HG03558 (cell line): ENCODE data around the gene ATP1A2.
"Not testable (repeated sequence)": the region's sequence is repeated elsewhere in the genome, so short reads cannot be mapped to it uniquely, and the experiment has no call there.

Source experiments
- ATAC-seq: cut with Tn5 transposase; IDR thresholded peaks from one replicate; pipeline ENCODE4 v1.9.1; 2021; ENCODE audit warnings: moderate number of reproducible peaks; ENCODE audit not compliant: unreplicated experiment; ENCODE audit errors: extremely low read depth

The ATP1A2 gene

DNA sequence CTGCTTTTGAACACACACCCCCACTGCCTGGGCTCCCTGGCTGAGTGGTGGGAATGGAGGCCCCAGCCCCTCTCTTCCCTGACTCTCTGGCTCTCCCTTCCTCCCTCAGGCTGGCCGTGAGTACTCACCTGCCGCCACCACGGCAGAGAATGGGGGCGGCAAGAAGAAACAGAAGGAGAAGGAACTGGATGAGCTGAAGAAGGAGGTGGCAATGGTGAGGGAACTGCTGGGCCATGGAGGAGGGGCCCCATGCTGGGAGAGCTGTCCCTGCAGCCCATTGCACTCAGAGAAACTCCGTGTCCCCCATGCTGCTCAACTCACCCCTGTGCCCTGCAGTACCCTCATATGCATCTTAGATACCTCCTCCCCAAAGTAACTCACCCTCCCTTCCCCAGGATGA is 5.2 kb downstream of the ATP1A2 start:
- no peak for ATAC-seq

DNA sequence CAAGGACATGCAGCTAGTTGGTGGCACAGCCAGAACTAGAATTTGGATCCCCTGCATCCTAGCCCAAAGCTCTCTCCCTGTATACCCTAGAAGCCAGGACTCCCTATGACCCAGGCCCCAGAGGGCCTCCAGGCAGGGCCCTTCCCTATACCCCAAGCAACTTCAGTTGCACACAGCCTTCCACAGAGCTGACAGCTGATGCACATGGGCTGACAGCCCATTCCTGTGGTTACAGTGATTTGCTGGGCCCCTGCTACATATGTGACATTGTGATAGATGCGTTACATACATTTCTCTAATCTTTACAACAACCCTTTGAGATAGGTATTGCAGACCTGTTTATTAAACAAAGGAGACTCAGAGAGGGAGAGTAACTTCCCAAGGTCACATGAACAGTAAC is 5.8 kb downstream of the ATP1A2 start:
- no peak for ATAC-seq

DNA sequence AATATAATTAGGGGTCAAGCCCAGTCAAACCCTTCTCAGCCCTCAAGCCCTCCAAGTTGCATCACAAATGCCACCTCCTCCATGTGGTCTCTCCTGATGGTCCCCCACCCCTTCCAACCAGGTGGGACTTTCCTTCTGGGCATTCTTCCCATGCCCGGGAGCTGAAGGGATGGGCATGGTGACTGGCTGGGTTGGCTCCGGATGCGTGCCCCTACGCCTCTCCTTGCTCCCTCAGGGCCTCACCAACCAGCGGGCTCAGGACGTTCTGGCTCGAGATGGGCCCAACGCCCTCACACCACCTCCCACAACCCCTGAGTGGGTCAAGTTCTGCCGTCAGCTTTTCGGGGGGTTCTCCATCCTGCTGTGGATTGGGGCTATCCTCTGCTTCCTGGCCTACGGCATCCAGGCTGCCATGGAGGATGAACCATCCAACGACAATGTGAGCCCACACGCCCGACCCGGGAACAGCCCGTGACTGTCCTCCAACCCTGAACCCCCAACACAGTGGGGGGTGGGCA is 7.5 kb downstream of the ATP1A2 start:
- no peak for ATAC-seq

DNA sequence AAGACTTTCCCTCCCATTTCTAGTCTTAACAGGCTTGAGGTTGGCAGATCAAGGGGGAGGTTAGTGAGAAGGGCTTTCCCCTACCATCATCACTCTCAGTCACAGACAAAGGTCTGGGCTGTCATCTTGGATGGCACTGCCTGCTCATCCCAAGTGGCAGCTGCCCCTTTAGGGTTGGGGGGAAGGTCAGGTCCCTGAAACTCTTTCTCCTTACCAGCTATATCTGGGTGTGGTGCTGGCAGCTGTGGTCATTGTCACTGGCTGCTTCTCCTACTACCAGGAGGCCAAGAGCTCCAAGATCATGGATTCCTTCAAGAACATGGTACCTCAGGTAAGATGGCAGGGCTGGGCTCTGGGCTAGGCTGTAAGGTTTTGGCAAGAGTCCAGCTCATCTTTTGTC is 8.2 kb downstream of the ATP1A2 start:
- ATAC-seq, result no peak

DNA sequence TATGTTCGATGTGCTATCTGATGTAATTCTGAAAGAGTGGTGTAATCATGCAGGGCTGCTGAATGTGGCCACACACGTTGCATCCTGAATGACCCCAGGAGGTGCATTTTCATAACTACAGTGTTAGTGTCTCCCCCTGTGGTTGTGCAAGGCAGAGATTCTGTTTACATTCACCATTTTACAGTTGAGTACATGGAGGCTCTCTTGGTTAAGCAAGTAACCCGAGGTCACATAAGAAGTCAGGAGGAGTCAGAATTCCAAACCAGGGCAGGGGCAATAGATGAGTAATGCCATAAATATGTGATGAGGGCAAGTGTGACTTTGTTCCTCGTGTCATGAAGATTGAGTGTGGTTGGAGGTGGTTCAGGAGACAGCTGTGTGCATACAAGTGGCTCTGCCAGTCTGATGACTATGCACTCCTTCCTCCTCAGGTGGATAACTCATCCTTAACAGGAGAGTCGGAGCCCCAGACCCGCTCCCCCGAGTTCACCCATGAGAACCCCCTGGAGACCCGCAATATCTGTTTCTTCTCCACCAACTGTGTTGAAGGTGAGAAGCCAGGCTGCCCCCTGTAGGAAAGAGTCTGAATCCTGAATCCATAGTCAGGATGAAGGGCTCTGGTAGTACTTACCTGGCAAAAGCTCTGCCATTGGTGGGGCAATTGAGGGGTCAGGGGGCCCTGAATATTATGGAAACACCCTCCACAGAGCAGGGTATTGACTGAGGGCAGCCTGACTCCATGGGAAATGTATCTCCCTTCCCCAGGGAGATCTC is 9.3 kb downstream of the ATP1A2 start:
- ATAC-seq, result no peak

DNA sequence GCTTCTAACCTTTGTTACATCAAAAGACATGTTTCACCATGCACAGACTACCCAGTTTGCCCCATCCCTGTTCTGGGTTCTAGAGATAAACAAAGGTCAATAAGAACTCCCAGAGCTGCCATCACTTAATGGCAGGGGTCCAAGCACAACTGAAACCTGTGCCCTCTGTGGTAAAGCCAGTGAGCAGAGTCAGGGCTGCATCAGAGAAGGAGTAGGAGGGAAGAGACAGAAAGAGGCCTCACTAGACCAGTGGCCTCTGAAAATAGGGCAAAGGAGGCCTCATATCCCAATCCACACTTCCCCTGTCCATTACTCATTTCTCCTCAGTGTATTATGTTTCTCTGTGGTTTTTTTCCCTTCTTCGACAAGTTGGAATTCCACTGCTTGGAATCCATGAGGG is 10.2 kb downstream of the ATP1A2 start:
- ATAC-seq, result no peak

DNA sequence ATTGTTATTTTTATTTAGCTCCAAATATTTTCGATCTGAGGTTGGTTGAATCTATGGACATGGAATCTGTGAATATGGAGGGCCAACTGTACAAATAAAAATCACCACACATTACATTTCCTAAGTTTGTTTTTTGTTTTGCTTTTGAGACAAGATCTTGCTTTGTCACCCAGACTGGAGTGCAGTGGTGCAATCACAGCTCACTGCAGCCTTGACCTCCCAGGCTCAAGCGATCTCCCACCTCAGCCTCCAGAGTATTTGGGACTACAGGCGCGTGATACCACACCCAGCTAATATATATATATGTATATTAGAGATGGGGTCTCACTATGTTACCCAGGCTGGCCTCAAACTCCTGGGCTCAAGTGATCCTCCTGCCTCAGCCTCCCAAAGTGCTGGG is 10.8 kb downstream of the ATP1A2 start:
- not testable (repeated sequence) for ATAC-seq

DNA sequence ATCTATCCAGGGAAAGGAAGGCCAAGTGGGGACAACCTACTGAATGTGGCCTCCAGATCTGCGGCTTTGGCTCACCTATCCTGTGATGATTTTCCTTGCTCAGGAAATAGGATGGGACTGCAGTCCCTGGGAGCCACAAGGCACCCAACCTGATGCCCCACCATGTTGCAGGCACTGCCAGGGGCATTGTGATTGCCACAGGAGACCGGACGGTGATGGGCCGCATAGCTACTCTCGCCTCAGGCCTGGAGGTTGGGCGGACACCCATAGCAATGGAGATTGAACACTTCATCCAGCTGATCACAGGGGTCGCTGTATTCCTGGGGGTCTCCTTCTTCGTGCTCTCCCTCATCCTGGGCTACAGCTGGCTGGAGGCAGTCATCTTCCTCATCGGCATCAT is 11.8 kb downstream of the ATP1A2 start:
- ATAC-seq, result no peak

DNA sequence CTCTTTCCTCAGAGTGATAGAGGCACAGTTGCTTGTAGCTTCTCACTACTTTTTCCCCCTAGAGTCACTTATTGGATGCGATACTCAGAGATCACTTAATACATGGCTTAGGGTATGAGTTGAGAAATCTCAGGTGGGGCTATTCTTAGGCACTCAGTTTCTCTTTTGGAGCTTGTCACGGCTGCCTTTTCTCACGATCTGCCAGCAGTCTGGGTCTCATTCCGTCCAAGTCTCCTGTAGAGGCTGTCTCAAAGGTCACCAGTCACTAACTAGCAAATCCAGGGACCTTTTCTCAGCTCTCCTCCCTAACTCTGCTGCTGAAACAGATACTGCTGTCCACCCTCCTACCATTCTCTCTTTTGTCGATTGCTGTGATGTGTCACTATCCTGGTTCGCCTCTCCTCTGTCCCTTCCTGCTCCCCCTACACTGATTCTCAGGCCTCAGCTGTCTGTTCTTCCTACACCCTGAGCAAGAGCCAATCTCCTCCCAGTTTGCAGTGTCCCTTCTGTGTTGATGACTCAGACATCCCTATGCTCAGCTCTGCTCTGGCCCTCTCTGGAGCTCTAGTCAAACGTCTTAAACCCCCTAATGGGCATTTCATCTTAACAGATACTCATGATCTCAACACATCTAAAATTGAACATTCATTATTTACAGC is 12.4 kb downstream of the ATP1A2 start:
- ATAC-seq, result no peak

DNA sequence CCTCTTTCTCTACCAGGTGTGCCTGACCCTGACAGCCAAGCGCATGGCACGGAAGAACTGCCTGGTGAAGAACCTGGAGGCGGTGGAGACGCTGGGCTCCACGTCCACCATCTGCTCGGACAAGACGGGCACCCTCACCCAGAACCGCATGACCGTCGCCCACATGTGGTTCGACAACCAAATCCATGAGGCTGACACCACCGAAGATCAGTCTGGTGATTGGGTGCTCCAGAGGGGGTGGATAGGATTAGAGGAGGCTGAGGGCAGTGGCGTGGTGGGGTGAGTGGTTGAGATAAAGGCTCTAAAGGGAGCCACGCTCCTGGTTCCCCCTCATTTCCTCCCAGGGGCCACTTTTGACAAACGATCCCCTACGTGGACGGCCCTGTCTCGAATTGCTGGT is 13.1 kb downstream of the ATP1A2 start:
- ATAC-seq, result no peak

DNA sequence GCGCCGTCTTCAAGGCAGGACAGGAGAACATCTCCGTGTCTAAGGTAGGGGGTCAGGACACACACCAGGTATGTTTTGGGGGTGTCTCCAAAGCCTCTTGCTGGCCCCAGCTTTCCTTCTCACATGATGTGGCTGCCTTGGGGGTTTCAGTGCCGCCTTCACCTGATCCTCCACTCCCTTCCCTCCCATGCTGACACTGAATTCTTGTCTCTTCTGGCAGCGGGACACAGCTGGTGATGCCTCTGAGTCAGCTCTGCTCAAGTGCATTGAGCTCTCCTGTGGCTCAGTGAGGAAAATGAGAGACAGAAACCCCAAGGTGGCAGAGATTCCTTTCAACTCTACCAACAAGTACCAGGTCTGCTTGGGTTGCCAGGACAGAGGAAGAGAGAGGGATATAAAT is 13.5 kb downstream of the ATP1A2 start:
- ATAC-seq, result no peak

DNA sequence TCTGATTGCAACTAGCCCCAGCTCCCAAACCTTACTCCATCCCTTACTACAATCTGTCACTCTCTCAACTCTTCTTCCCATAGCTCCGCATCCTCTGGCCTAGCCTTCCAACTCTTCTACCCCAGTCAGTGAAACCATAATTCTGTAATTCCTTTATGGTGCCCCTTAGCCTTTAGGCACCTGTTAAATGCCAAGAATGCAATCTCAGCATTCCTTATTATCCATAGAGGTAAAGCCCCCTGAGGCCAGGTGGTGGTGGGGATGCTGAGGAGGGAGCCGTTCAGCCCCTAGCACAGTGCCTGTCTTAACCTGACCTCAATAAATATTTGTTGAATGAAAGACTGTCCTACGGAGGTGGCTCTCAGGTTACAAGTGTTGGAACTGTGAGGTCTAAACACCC is 14.0 kb downstream of the ATP1A2 start:
- no peak for ATAC-seq

DNA sequence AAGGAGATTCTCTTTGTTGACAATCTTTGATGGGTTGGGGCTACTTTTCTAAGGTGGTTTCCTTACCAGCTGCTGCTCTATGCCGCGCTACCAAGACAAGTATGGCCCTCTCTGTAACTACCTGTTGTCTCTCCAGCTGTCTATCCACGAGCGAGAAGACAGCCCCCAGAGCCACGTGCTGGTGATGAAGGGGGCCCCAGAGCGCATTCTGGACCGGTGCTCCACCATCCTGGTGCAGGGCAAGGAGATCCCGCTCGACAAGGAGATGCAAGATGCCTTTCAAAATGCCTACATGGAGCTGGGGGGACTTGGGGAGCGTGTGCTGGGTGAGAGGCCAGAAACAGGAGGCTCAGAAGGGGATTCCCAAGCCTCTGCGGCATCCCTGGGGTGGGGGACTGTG is 14.4 kb downstream of the ATP1A2 start:
- ATAC-seq, result no peak

DNA sequence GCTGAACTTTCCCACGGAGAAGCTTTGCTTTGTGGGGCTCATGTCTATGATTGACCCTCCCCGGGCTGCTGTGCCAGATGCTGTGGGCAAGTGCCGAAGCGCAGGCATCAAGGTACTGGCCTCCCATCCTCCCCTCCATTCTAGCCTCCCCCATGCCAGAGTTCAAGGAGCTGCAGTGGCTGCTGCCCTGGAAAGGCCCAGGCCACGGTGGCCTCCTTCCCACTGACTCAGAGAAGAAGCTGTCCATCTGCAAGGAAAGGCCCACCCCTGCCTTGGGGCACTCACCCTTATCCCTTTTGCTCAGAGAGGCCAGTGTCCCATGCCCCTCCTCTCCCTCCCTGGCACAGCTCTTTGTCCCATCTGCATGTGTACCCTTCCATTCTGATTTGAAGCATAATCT is 14.9 kb downstream of the ATP1A2 start:
- ATAC-seq, result no peak

DNA sequence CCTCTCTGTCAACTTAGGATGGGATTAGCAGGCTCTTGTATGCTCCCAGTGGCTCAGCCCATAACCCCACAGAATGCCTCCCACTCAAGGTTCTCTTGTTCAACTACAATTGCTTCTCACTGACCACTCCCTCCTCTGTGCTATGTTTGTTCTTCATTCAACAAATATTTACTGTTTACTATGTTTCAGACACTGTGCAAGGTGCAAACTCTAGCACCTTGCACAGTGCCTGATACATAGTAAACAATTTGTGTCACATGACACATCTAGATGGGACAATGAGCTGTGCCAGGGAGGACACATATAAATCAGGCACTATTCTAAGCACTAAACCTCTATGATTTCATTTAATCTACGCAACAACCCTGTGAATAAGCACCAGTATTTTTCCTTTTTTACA is 15.4 kb downstream of the ATP1A2 start:
- no peak for ATAC-seq

DNA sequence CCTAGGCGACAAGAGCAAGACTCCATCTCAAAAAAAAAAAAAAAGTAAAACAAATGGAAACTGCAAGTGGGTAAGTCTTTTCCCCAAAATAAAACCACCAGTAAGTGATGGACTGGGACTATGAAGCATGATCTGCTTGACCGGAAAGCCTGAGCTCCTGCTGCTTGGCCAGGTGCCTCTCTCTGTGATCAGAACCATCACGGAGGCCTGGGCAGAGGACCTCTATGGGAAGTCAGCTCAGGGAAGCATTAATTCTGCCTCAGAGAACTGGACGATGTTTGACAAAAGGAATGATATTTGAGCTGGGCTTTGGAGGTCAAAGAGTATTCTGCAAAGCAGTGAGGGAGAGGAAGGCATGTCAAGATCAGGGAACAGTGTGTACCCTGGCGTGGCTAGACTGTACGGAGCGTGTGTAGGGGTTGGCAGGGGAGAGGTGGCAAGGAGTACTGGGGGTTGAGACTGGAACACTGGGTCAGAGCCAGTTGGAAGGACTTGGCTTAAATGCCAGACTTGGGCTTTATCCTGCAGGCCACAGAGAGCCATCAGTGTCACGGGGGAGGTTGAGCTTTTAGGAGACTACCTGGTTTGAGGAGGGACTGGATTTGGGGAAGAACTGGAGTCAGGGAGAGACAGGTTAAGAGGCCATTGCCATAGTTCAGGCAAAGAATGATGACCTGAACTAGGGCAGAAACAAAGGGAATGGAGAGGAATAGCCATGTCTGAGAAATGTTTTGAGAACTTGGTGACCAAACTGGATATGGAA is 16.4 kb downstream of the ATP1A2 start:
- no peak for ATAC-seq

DNA sequence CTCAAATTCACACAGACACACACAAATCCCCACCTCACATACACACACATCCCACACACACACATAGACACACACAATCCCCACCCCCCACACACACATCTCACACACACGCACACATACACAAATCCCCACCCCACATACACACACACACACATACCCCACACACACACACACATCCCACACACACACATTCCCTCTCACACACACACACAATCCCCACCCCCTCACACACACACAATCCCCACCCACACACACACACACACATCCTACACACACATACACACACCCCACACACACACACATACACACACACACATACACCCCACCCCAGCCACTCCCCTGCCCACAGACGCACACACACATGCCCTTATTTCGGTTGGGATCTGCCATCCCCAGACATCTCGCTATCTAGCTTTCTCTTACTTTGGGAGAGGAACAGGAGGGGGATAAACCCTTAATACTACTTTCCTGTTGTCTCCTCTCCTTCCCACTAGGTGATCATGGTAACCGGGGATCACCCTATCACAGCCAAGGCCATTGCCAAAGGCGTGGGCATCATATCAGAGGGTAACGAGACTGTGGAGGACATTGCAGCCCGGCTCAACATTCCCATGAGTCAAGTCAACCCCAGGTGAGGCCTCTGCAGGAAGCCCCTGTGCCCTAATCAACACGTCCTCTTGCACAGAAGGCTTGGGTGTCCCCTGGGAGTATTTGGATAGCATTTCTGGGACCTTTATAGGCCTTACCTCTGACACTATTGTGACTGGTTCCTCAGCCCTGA is 18.6 kb downstream of the ATP1A2 start:
- no peak for ATAC-seq

DNA sequence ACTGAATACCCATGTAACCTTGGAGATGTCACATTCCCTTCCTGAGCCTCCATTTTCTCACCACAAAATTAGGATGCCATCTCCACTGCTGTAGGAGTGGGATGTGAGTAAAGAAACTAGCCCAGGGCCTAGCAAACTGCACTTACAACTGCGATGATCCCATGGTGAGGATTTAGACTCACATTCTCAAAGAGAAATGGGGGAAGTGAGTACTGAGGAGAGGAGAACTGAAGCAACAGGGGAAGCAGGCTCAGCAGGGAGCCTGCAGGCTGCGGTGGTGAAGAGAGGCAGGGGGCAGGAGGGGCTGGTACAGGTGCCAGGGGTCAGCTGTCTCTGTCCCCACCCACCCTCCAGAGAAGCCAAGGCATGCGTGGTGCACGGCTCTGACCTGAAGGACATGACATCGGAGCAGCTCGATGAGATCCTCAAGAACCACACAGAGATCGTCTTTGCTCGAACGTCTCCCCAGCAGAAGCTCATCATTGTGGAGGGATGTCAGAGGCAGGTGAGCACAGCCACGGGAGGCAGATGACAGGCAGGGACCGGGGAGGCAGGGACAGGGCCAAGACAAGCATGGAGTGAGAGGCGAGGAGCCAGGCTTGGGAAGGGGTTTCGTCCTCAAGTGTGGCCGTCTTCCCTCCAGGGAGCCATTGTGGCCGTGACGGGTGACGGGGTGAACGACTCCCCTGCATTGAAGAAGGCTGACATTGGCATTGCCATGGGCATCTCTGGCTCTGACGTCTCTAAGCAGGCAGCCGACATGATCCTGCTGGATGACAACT is 19.4 kb downstream of the ATP1A2 start:
- ATAC-seq, result no peak

DNA sequence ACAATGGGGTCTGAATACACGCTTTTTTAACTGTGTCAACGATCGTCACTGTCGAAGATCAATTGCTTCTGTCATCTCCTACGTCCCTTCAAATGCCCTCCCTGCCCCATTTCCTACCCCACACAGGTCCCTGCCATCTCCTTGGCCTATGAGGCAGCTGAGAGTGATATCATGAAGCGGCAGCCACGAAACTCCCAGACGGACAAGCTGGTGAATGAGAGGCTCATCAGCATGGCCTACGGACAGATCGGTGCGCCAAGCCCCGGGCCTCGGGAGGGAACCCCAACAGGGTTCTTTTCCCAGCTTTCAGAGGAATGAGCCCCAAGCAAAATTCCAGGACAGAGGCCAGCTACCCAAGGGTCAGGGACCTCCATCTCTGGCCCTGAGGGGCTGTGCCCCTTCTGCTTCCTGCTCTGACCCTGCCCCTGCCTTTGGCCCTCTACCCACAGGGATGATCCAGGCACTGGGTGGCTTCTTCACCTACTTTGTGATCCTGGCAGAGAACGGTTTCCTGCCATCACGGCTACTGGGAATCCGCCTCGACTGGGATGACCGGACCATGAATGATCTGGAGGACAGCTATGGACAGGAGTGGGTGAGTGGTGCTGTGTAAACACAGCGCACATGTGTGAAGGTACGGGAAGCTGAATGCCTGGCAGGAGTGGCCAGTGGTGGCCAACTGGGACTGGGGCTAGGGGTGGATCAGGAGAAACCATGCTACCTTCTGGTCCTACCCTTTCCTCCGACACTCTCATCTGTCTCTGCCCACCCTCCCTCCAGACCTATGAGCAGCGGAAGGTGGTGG is 20.8 kb downstream of the ATP1A2 start:
- ATAC-seq, result no peak
